GM12864 (cell line): ENCODE results near the gene RAPGEF2.
"Not testable (repeated sequence)": the region's sequence is repeated elsewhere in the genome, so short reads cannot be mapped to it uniquely, and the experiment has no call there.

Source experiments
- DNase-seq: peaks from one replicate; pipeline ENCODE4 v3.0.0-alpha.2; 2011; ENCODE audit warnings: low read depth
- H3K4me3 ChIP-seq: 2 replicates; pipeline ENCODE4 v1.5.1; 2011; ENCODE audit warnings: mild to moderate bottlenecking, low read depth, low read length, control low read depth
- CTCF ChIP-seq: IDR thresholded peaks from 2 replicates; pipeline ENCODE4 v1.5.1; 2011; ENCODE audit warnings: low read depth, mild to moderate bottlenecking, moderate library complexity, low read length, control low read depth, inconsistent platforms; ENCODE audit errors: missing control alignments

Gene RAPGEF2

GRCh38 chr4:159307929-159308328 is 205.1 kb downstream of the RAPGEF2 start:
- no peak for TF ChIP-seq CTCF
- no peak for DNase-seq
- H3K4me3 ChIP-seq = no peak overlapping the region

- H3K4me3 ChIP-seq = no peak overlapping the region
- no peak for DNase-seq
Measured at GRCh38 chr4:159308566-159309340, 205.9 kb downstream of the RAPGEF2 start.

GRCh38 chr4:159312236-159312635 is 209.4 kb downstream of the RAPGEF2 start:
- no peak for DNase-seq
- no peak for TF ChIP-seq CTCF
- no peak overlapping the region for H3K4me3 ChIP-seq

More at GRCh38 chr4:159308566-159309340, 205.9 kb downstream of the RAPGEF2 start:
- no peak for TF ChIP-seq CTCF

- not testable (repeated sequence) for DNase-seq, H3K4me3 ChIP-seq
Measured at GRCh38 chr4:159315879-159316278, 213.0 kb downstream of the RAPGEF2 start.

GRCh38 chr4:159317203-159317602 is 214.3 kb downstream of the RAPGEF2 start:
- DNase-seq = no peak
- no peak for TF ChIP-seq CTCF
- no peak overlapping the region for H3K4me3 ChIP-seq

- TF ChIP-seq CTCF = no peak
- no peak overlapping the region for H3K4me3 ChIP-seq
- no peak for DNase-seq
Measured at GRCh38 chr4:159319027-159319426, 216.1 kb downstream of the RAPGEF2 start.

GRCh38 chr4:159326480-159326879 is 223.6 kb downstream of the RAPGEF2 start:
- no peak for DNase-seq
- no peak overlapping the region for H3K4me3 ChIP-seq
- TF ChIP-seq CTCF = no peak
